SK-N-MC (cell line): ENCODE measurements around the gene CX3CR1.

Experiments
- EZH2 ChIP-seq: fragments of 200-600 bp; sonication (generic); IDR thresholded peaks from one replicate; pipeline ENCODE4 v1.6.1; 2017; ENCODE audit warnings: antibody characterized with exemption
- FOXP2 ChIP-seq: optimal IDR thresholded peaks from 2 replicates; pipeline ENCODE3; 2011; ENCODE audit warnings: mild to moderate bottlenecking, moderate library complexity; ENCODE audit not compliant: insufficient read depth; ENCODE audit errors: extremely low read length, control extremely low read depth
- POLR2AphosphoS5 ChIP-seq: IDR thresholded peaks from 2 replicates; pipeline ENCODE4 v1.6.1; 2012; ENCODE audit warnings: mild to moderate bottlenecking, low read depth, low read length, borderline replicate concordance

DNA sequence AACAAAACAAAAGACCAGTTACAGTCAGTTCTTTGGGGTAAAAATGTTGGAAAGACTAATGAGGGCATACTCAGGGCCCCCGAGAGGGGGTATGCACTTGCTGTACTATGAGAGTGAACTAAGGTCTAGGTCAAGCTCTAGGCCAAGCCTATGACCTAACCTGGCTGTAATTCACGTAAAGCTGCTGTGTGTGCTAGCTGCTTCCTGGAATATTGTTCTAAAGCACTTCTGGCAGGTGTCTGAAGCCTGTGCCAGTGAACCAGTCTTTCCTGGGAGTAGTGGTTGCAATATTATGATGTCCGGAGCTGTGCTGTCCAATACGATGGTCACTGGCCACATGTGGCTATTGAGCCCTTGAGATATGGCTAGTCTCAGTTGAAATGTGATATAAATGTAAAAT lies 13.1 kb upstream of the CX3CR1 start:
- no peak for TF ChIP-seq POLR2AphosphoS5
- no peak for TF ChIP-seq EZH2
- TF ChIP-seq FOXP2 = no peak
